A549 treated with Hydrocortisone at 1 μM for 4 hours (cell line): ENCODE data around the gene FAN1. TPM values are rescaled to one million over a fixed set of nuclear protein-coding genes. Genes with fewer than 3 reads are reported as not detected.

Source experiments
- total RNA-seq: library from RNA; stranded (reverse); fragments of 200-300 nt; extraction: Qiagen RNA extraction; gene quantifications from 5 replicates; pipeline ENCODE4 v1.2.3, GENCODE V29; 2022

FAN1 gene
- total RNA-seq, result 9.6 to 13.2 TPM (median 12.7 TPM) in 5 replicates

GRCh38 chr15:30903497-30904187 is at the start of gene FAN1:
Gene FAN1 (plus strand): TSS chr15:30903915. CDS start chr15:30904664, 749 bp downstream.

GRCh38 chr15:30991255-30992235 is 87.8 kb downstream of the FAN1 start, which contains the start of gene MTMR10:
Gene MTMR10 (minus strand): TSS chr15:30991628. CDS start chr15:30991506, 122 bp downstream.

Other genes with a start within 250 kb of the FAN1 start
- 12.0 to 19.4 TPM (median 15.5 TPM) in 5 replicates for gene MTMR10, start 87.7 kb downstream of the FAN1 start, total RNA-seq
- gene TRPM1, start 197.8 kb downstream of the FAN1 start, total RNA-seq, result not detected in 5 replicates